Stomach (tissue), 4 donors: ENCODE measurements around the gene M1AP.

Experiments
- CTCF ChIP-seq, 7 experiments: fragments of 450-650 bp in 4 of 7; fragments of 200-600 bp in 3 of 7; sonication (generic) in 3 of 7; IDR thresholded peaks; one replicate each; pipeline ENCODE4 v1.5.1; 2016 to 2019; ENCODE audit warnings: antibody characterized with exemption in 7 of 7, control low read depth in 2 of 7, mild to moderate bottlenecking in 1 of 7
- EP300 ChIP-seq: sonication (generic); formaldehyde crosslinking; IDR thresholded peaks from one replicate; pipeline ENCODE4 v1.6.1; 2017; ENCODE audit warnings: antibody characterized with exemption
- POLR2A ChIP-seq, 4 donors: fragments of 450-650 bp; IDR thresholded peaks; one replicate each; pipeline ENCODE4 v1.6.1; 2016; ENCODE audit warnings: antibody characterized with exemption in 4 of 4, control low read depth in 2 of 4, mild to moderate bottlenecking in 1 of 4, moderate library complexity in 1 of 4

GRCh38 chr2:74569686-74570085, 78.4 kb downstream of the M1AP start:
- TF ChIP-seq CTCF (IDR thresholded peaks at IDR 0.05) (no peak), POLR2A (IDR thresholded peaks at IDR 0.05) (no peak), EP300 (no peak)
